ELR (cell line): ENCODE measurements around the gene OSBPL7.
A peak's percentile ranks its signal among the peaks of the same experiment; 100 is the strongest.

Experiments used
- DNase-seq: peaks from one replicate; pipeline ENCODE4 v3.0.0-alpha.2; 2015; ENCODE audit warnings: low read depth

Gene OSBPL7

GRCh38 chr17:47823519-47823918, 1.9 kb upstream of the OSBPL7 start:
- no peak for DNase-seq

GRCh38 chr17:47822785-47823184, 1.2 kb upstream of the OSBPL7 start:
- DNase-seq: no peak

DNA sequence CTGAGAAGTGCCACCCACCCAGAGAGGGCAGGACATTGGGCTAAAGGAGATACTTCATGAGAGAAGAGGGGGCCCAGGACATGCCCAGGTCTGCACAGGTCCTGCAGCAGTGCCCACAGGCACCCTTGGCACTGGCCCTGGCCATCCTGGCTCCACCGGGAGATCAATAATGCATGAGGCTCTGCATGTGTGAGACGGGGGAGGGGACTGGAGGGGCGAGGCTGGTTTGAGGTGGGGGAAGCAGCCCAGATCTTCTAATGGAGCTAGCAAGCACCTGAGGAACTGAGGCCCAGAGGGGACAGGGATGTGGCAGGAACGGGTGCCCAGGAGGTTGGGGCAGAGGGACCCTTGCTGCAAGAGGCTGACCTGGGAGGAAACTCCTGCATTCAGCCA, 567 bp downstream of the OSBPL7 start:
- no peak for DNase-seq

DNA sequence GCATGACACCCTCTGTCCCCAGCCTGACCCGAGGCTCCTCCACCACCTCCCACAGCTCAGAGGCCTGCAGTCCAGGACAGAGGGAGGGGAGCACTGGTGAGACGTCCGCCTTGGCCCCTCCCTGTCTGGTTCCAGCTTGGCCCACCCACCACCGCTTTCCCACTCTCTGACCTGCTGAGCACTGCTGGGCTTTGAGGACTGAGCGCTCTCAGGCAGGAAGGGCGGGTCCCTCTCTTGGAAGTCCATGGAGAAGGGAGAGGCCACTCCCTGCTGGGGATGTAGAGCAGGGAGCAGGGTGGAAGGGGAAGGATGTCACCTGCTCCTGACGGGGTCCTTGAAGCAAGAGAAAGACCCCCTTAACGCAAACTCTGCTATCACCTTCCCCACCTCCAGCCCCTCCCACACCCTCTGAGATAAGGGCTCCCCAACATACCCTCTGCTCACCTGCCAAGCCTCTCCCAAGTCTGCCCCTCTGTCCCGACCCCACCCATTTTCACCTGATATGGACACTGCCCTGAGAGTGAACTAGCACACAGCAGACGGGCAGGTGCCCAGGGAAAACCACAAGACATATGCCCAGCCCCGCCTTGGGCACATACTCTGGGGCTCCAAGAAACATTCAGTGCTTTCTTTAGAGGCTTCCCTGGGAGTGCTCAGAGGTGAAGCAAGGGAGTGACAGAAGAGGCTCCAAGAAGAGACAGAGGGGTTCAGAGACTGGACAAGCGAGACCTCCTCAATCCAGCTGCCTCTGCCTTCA, 1.4 kb downstream of the OSBPL7 start:
- no peak for DNase-seq

DNA sequence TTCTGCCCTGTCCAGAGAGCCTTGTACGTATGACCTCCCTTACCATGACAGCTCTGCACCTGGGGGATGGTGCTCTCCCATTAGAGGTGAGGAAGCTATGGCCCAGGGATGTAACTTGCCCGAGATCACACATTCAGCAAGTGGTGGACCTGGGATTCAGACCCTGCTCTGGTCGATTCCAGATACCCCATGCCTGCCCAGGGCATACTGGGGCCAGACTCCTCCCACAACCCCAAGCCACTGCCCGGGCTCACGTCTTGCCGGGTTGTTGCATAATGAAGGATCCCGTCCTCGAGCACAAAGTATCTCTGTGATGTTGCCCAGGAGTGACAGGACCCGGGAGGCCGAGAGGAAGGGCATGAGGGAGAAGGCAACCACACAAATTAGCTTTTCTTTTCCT, 2.1 kb downstream of the OSBPL7 start:
- DNase-seq: no peak

DNA sequence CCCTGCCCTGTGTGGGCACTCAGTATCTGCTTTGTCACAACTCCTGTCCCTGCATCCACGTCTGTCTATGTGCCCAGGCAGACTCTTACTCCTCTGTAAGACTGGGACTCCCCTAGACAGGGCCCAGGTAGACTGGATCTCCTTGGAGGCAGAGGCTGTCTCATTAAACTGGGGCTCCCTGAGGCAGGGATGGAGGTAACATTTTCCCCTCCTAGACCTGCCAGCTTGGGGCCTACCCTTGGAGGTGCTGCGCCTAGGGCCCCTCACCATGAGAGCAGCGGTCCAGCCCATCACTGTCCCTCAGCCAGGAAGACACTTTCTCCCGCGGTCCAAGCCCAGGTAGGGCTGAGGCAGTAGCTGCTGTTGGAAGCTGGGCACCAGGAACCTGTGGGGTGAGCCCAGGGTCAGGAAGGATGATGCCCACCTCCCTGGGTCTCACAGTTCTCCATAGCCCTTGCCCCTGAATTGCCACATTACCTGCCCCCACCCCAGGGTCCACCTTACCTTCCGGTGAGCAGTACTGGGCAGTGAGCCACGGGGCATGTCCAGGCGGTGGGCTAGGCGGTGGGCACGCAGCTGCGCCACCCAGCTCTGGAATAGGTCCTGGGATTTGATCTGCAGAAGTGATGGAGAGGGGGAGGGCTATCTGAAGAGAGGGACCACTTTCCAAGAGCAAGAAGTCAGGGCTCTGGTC, 3.4 kb downstream of the OSBPL7 start:
- no peak for DNase-seq

DNA sequence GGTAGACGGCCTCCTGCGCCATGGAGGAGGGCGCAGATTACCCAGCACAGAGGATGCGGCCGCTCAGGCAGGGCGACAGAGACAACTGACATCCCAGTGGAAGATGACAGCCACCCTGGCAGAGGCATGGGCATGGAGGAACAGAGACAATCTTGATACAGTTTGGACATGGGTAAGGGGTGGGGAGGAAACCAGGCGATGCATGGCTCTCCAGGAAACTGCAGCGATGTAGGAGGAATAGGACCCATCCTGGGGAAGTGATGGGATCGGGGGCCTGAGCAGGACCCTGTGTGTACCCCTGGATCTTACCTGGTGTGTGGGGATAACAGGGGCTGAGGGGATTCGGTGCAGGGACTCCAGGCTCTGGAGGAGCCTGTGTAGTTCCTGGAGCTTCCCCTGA, 4.6 kb downstream of the OSBPL7 start:
- no peak for DNase-seq

GRCh38 chr17:47816111-47816735, 5.4 kb downstream of the OSBPL7 start:
- DNase-seq: no peak

GRCh38 chr17:47815106-47815918, 6.3 kb downstream of the OSBPL7 start:
- DNase-seq: no peak

GRCh38 chr17:47813512-47814031, 8.0 kb downstream of the OSBPL7 start:
- no peak for DNase-seq

- DNase-seq: no peak
Observed at GRCh38 chr17:47813077-47813476, 8.5 kb downstream of the OSBPL7 start.

DNA sequence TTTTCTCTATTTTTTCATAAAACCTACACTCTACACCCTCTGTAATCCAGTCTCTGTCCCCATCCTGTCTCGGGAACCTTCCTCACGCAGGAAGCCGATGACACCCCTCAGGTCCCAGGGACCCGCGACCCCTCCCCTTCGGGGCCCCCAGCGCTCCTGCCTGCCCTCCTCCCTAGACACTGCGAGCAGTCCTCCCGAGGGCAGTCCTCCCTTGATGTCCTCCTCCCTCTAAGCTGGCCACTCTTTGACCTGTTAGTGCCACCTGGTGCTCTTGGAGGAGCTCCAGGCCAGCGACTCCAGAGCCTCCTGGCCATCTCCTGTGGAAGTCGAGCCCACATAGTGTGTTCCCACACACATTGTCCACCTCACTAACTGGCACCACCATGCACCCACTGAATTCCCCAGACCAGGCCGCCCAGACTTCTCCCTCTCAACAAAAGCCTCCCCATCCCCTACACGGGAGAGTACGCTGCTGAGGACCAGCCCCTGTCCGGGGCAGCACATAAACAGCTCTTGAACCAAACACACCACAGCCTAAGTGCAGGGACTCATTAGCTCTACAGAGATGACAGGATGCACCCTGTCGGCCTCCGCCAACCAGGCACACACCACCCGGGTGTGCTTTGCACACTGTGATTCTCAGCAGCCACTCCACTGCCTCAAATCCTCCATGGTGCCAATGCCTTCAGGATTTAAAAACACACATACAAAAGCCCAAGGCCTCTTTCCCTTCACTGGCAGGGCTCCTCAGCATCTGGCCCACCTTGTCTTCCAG, 9.3 kb downstream of the OSBPL7 start:
- DNase-seq: no peak

- no peak for DNase-seq
Observed at GRCh38 chr17:47811709-47812108, 9.9 kb downstream of the OSBPL7 start.

- no peak for DNase-seq
Observed at GRCh38 chr17:47810901-47811635, 10.5 kb downstream of the OSBPL7 start.

DNA sequence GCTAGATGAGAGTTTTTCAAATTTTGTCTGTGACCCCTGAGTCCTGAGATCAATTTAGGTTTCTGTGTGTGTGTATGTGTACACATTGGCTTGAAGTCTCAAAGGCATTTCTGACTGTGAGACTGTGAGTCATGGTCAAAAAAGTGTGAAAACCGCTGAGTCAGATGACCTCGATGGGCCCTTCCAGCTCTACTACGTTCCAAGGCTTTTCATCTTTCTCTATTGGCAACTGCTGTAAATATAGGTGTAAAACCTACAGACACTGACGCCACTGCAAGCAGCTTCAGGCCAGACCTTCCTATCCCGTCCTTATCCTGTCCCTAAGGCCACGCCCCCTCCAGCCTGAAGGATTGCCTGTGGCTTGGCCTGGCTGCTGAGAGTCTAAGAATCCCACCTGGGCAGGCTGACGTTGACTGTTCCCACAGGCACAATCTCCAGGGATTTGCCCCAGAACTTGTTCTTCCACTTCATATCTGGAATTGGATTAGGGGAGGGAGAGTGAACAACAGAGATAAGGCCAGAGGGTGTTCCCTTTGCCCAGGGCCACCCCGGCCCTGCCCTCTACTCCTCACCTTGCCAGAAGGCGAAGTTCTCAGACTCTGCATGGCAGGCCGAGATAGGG, 11.3 kb downstream of the OSBPL7 start:
- peak; percentile 96 for DNase-seq

GRCh38 chr17:47808830-47809480, 12.6 kb downstream of the OSBPL7 start:
- no peak for DNase-seq

DNA sequence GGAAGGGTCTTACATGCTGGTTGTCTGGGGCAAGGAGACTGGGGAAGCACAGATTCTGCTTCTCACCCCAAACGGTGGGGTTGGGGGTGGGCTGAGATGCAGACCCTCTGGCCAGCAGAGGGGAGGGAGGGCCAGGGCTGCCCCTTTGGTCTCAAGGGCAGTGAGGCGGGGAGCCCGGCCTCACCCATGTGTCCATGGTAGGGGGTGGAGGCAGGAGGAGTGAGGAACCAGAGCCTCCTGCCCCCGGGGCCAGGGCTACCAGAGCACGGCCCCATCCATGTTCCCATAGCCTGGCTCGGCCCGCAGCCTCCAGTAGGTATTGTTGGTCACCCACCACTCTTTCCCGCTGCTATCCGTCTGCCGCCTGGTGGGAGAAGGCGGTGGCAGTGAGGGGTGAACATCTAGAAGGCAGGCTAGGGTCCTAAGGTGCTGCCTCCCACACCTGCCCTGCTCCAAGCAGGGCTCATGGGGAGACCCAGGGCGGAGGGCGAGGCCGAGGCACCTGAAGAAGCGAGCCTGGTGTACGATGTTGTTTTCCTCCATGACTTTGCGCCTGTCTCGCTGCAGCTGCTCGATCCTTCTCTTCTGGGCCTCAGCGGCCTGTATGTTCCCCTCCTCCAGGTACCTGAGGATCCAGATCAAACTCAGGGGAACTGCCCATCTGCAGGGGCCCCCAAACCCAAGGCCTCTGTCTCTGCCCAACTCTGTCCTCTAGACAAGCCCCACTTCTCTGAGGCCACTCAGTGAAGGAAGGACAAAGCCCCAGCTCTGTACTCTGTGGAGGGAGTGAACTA, 13.4 kb downstream of the OSBPL7 start:
- DNase-seq: no peak

DNA sequence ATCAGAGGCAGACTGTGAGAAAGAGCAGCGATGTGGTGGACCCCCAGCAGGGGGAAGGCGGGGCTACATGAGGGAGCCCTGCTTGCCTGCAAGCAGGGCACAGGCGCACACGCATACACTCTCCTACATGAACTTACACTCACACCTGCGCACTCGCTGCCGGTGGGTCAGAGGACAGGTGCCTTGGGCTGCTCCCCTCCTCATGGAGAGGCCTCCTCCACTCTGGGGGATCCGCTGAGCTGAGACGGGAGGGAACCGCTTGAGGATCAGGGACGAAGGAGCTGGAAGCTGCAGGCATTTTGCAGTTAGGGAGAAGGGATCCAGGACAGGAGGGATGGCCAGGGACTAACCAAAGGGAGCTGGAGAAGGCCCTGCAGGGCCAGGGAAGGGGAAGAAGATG, 14.2 kb downstream of the OSBPL7 start:
- no peak for DNase-seq

- no peak for DNase-seq
Observed at GRCh38 chr17:47806913-47807255, 14.7 kb downstream of the OSBPL7 start.
